HEK293 (cell line): ENCODE measurements around the gene EMILIN1.
A peak's percentile ranks its signal among the peaks of the same experiment; 100 is the strongest.

Experiments used
- KLF1 ChIP-seq: fragments of 450-650 bp; formaldehyde crosslinking; IDR thresholded peaks from 2 replicates; pipeline ENCODE4 v1.5.1; 2016; ENCODE audit warnings: missing biosample characterization, missing genetic modification characterization
- KLF7 ChIP-seq: fragments of 450-650 bp; formaldehyde crosslinking; IDR thresholded peaks from 2 replicates; pipeline ENCODE4 v1.5.1; 2016; ENCODE audit warnings: missing biosample characterization, missing genetic modification characterization, borderline replicate concordance
- KLF8 ChIP-seq: fragments of 450-650 bp; formaldehyde crosslinking; IDR thresholded peaks from 2 replicates; pipeline ENCODE4 v1.5.1; 2016; ENCODE audit warnings: missing biosample characterization, missing genetic modification characterization
- PBX3 ChIP-seq: sonication (generic); formaldehyde crosslinking; IDR thresholded peaks from 2 replicates; pipeline ENCODE4 v1.8.1; 2022; ENCODE audit warnings: mild to moderate bottlenecking, moderate library complexity, missing genetic modification reagents
- PRDM1 ChIP-seq: fragments of 450-650 bp; formaldehyde crosslinking; IDR thresholded peaks from 2 replicates; pipeline ENCODE4; 2016; ENCODE audit warnings: missing biosample characterization, missing genetic modification characterization
- PRDM10 ChIP-seq: fragments of 450-650 bp; formaldehyde crosslinking; IDR thresholded peaks from 2 replicates; pipeline ENCODE4 v1.5.1; 2016; ENCODE audit warnings: missing biosample characterization, missing genetic modification characterization
- SCRT1 ChIP-seq: fragments of 450-650 bp; formaldehyde crosslinking; IDR thresholded peaks from 2 replicates; pipeline ENCODE4 v1.5.1; 2016; ENCODE audit warnings: missing biosample characterization, missing genetic modification characterization, borderline replicate concordance
- SP3 ChIP-seq: fragments of 450-650 bp; formaldehyde crosslinking; IDR thresholded peaks from 2 replicates; pipeline ENCODE4 v1.5.1; 2016; ENCODE audit warnings: missing biosample characterization, missing genetic modification characterization
- SP7 ChIP-seq: fragments of 450-650 bp; formaldehyde crosslinking; IDR thresholded peaks from 2 replicates; pipeline ENCODE4 v1.5.1; 2016; ENCODE audit warnings: missing biosample characterization, missing genetic modification characterization
- ZBTB17 ChIP-seq: fragments of 450-650 bp; formaldehyde crosslinking; IDR thresholded peaks from 2 replicates; pipeline ENCODE4 v1.5.1; 2016; ENCODE audit warnings: missing biosample characterization, missing genetic modification characterization
- ZBTB20 ChIP-seq: fragments of 450-650 bp; formaldehyde crosslinking; IDR thresholded peaks from 2 replicates; pipeline ENCODE4 v1.5.1; 2016; ENCODE audit warnings: missing biosample characterization, missing genetic modification characterization
- ZEB2 ChIP-seq: fragments of 450-650 bp; formaldehyde crosslinking; IDR thresholded peaks from 2 replicates; pipeline ENCODE4 v1.5.1; 2016; ENCODE audit warnings: missing biosample characterization, missing genetic modification characterization
- ZFP41 ChIP-seq: fragments of 450-650 bp; formaldehyde crosslinking; IDR thresholded peaks from 2 replicates; pipeline ENCODE4 v1.5.1; 2016; ENCODE audit warnings: missing biosample characterization, missing genetic modification characterization, borderline replicate concordance
- ZFP69B ChIP-seq: fragments of 450-650 bp; formaldehyde crosslinking; IDR thresholded peaks from 2 replicates; pipeline ENCODE4 v1.5.1; 2016; ENCODE audit warnings: missing biosample characterization, missing genetic modification characterization
- ZNF2 ChIP-seq: fragments of 450-650 bp; formaldehyde crosslinking; IDR thresholded peaks from 2 replicates; pipeline ENCODE4 v1.5.1; 2016; ENCODE audit warnings: missing biosample characterization, missing genetic modification characterization
- ZNF324 ChIP-seq: fragments of 450-650 bp; formaldehyde crosslinking; IDR thresholded peaks from 2 replicates; pipeline ENCODE4 v1.5.1; 2016; ENCODE audit warnings: missing biosample characterization, missing genetic modification characterization
- ZNF335 ChIP-seq: fragments of 450-650 bp; formaldehyde crosslinking; conservative IDR thresholded peaks from 2 replicates; pipeline ENCODE4 v1.5.1; 2016; ENCODE audit warnings: missing biosample characterization, missing genetic modification characterization
- ZNF391 ChIP-seq: fragments of 450-650 bp; formaldehyde crosslinking; IDR thresholded peaks from 2 replicates; pipeline ENCODE4 v1.5.1; 2016; ENCODE audit warnings: low read depth, missing biosample characterization, missing genetic modification characterization, borderline replicate concordance
- ZNF654 ChIP-seq: fragments of 450-650 bp; formaldehyde crosslinking; IDR thresholded peaks from 2 replicates; pipeline ENCODE4 v1.5.1; 2016; ENCODE audit warnings: low read depth, missing biosample characterization, missing genetic modification characterization
- ZNF76 ChIP-seq: fragments of 450-650 bp; formaldehyde crosslinking; IDR thresholded peaks from 2 replicates; pipeline ENCODE4; 2016; ENCODE audit warnings: low read depth, missing biosample characterization, missing genetic modification characterization, borderline replicate concordance
- ZNF777 ChIP-seq: fragments of 450-650 bp; formaldehyde crosslinking; IDR thresholded peaks from 2 replicates; pipeline ENCODE4 v1.5.1; 2017; ENCODE audit warnings: missing biosample characterization, missing genetic modification characterization, borderline replicate concordance
- ZSCAN30 ChIP-seq: fragments of 450-650 bp; IDR thresholded peaks from 2 replicates; pipeline ENCODE4 v1.5.1; 2018; ENCODE audit warnings: missing biosample characterization, mild to moderate bottlenecking, missing genetic modification characterization, moderate library complexity
- TF ChIP-seq, protein P1 (sequence below): fragments of 450-650 bp; formaldehyde crosslinking; IDR thresholded peaks from 2 replicates; pipeline ENCODE4 v1.5.1; 2016; ENCODE audit warnings: missing biosample characterization, missing genetic modification characterization
- TF ChIP-seq, protein P2 (sequence below): fragments of 450-650 bp; formaldehyde crosslinking; IDR thresholded peaks from 2 replicates; pipeline ENCODE4 v1.5.1; 2016; ENCODE audit warnings: missing biosample characterization, missing genetic modification characterization
- TF ChIP-seq, protein P3 (sequence below): fragments of 450-650 bp; formaldehyde crosslinking; IDR thresholded peaks from 2 replicates; pipeline ENCODE4 v1.5.1; 2016; ENCODE audit warnings: missing biosample characterization, missing genetic modification characterization
- TF ChIP-seq, protein P4 (sequence below): fragments of 450-650 bp; formaldehyde crosslinking; optimal IDR thresholded peaks from 2 replicates; pipeline ENCODE3; 2016; ENCODE audit warnings: missing biosample characterization, mild to moderate bottlenecking, missing genetic modification characterization
- TF ChIP-seq, protein P5 (sequence below): fragments of 450-650 bp; formaldehyde crosslinking; IDR thresholded peaks from 2 replicates; pipeline ENCODE4 v1.5.1; 2016; ENCODE audit warnings: missing biosample characterization, missing genetic modification characterization

Gene EMILIN1

GRCh38 chr2:27032495-27033252, 45.7 kb upstream of the EMILIN1 start, which contains the start of gene TMEM214 (continued):
- TF ChIP-seq PRDM10 (tag by site-specific recombination) (no peak), SCRT1 (tag by site-specific recombination) (no peak), ZFP41 (tag by site-specific recombination) (no peak), ZNF654 (tag by site-specific recombination) (no peak), ZNF777 (tag by site-specific recombination) (no peak), SP7 (tag by site-specific recombination) (peak; percentile 42), ZBTB20 (tag by site-specific recombination) (peak; percentile 67; the same call in 1 of the 2 replicates), SP3 (tag by site-specific recombination) (0 out of 2 replicates have a peak, but pooled peaks have one; percentile 26), KLF8 (tag by site-specific recombination) (peak; percentile 41; the same call in 1 of the 2 replicates), ZNF76 (tag by site-specific recombination) (peak; percentile 91), PRDM1 (tag by site-specific recombination) (no peak), ZSCAN30 (tag by site-specific recombination) (peak; percentile 24; the same call in 1 of the 2 replicates), ZNF2 (0 out of 2 replicates have a peak, but pooled peaks have one; percentile 24), KLF1 (0 out of 2 replicates have a peak, but pooled peaks have one; percentile 4), ZFP69B (0 out of 2 replicates have a peak, but pooled peaks have one; percentile 6), ZEB2 (tag by site-specific recombination) (0 out of 2 replicates have a peak, but pooled peaks have one; percentile 52), ZNF324 (tag by site-specific recombination) (0 out of 2 replicates have a peak, but pooled peaks have one; percentile 13), ZBTB17 (tag by site-specific recombination) (peak; percentile 93), KLF7 (tag by site-specific recombination) (peak; percentile 25; the same call in 1 of the 2 replicates), ZNF391 (0 out of 2 replicates have a peak, but pooled peaks have one; percentile 6), ZNF335 (tag by site-specific recombination) (peak; percentile 89), PBX3 (0 out of 2 replicates have a peak, but pooled peaks have one; percentile 50)
- TF ChIP-seq, protein P1, sequence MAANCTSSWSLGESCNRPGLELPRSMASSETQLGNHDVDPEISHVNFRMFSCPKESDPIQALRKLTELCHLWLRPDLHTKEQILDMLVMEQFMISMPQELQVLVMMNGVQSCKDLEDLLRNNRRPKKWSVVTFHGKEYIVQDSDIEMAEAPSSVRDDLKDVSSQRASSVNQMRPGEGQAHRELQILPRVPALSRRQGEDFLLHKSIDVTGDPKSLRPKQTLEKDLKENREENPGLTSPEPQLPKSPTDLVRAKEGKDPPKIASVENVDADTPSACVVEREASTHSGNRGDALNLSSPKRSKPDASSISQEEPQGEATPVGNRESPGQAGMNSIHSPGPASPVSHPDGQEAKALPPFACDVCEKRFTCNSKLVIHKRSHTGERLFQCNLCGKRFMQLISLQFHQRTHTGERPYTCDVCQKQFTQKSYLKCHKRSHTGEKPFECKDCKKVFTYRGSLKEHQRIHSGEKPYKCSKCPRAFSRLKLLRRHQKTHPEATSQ = no peak
- TF ChIP-seq, protein P2, sequence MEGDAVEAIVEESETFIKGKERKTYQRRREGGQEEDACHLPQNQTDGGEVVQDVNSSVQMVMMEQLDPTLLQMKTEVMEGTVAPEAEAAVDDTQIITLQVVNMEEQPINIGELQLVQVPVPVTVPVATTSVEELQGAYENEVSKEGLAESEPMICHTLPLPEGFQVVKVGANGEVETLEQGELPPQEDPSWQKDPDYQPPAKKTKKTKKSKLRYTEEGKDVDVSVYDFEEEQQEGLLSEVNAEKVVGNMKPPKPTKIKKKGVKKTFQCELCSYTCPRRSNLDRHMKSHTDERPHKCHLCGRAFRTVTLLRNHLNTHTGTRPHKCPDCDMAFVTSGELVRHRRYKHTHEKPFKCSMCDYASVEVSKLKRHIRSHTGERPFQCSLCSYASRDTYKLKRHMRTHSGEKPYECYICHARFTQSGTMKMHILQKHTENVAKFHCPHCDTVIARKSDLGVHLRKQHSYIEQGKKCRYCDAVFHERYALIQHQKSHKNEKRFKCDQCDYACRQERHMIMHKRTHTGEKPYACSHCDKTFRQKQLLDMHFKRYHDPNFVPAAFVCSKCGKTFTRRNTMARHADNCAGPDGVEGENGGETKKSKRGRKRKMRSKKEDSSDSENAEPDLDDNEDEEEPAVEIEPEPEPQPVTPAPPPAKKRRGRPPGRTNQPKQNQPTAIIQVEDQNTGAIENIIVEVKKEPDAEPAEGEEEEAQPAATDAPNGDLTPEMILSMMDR = 0 out of 2 replicates have a peak, but pooled peaks have one; percentile 29
- TF ChIP-seq, protein P3, sequence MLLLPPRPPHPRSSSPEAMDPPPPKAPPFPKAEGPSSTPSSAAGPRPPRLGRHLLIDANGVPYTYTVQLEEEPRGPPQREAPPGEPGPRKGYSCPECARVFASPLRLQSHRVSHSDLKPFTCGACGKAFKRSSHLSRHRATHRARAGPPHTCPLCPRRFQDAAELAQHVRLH (tag by site-specific recombination) = peak; percentile 65; the same call in 1 of the 2 replicates
- TF ChIP-seq, protein P4, sequence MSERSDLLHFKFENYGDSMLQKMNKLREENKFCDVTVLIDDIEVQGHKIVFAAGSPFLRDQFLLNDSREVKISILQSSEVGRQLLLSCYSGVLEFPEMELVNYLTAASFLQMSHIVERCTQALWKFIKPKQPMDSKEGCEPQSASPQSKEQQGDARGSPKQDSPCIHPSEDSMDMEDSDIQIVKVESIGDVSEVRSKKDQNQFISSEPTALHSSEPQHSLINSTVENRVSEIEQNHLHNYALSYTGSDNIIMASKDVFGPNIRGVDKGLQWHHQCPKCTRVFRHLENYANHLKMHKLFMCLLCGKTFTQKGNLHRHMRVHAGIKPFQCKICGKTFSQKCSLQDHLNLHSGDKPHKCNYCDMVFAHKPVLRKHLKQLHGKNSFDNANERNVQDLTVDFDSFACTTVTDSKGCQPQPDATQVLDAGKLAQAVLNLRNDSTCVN (tag by site-specific recombination) = peak; percentile 91
- TF ChIP-seq, protein P5, sequence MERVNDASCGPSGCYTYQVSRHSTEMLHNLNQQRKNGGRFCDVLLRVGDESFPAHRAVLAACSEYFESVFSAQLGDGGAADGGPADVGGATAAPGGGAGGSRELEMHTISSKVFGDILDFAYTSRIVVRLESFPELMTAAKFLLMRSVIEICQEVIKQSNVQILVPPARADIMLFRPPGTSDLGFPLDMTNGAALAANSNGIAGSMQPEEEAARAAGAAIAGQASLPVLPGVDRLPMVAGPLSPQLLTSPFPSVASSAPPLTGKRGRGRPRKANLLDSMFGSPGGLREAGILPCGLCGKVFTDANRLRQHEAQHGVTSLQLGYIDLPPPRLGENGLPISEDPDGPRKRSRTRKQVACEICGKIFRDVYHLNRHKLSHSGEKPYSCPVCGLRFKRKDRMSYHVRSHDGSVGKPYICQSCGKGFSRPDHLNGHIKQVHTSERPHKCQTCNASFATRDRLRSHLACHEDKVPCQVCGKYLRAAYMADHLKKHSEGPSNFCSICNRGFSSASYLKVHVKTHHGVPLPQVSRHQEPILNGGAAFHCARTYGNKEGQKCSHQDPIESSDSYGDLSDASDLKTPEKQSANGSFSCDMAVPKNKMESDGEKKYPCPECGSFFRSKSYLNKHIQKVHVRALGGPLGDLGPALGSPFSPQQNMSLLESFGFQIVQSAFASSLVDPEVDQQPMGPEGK (tag by site-specific recombination) = peak; percentile 67
